ENCODE data around the gene SP140L.
A peak's percentile ranks its signal among the peaks of the same experiment; 100 is the strongest.
"Not testable (repeated sequence)": the region's sequence is repeated elsewhere in the genome, so short reads cannot be mapped to it uniquely, and the experiment has no call there.

Gene SP140L

GRCh38 chr2:230423851-230424458 lies 97.0 kb downstream of the SP140L start:
- DNase-seq, result peak; percentile 89

DNA sequence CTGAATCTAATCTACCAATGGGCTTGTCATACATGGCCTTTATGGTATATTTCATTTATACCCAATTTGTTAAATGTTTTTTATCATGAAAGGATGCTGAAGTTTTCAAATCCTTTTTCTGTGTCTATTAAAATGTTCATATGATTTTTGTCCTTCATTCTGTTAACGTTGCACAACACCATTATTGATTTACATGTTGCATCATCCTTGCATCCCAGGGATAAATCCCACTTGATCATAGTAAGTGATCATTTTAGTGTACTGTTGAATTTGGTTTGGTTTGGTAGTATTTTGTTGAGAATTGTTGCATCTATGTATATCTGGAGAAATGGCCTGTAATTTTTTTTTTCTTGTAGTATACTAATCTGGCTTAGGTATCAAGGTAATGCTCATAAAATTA lies 98.4 kb downstream of the SP140L start:
- no peak for DNase-seq

GRCh38 chr2:230429513-230429912 lies 102.5 kb downstream of the SP140L start:
- no peak for DNase-seq

- no peak for DNase-seq
Observed at GRCh38 chr2:230430957-230431910, 104.2 kb downstream of the SP140L start.

DNA sequence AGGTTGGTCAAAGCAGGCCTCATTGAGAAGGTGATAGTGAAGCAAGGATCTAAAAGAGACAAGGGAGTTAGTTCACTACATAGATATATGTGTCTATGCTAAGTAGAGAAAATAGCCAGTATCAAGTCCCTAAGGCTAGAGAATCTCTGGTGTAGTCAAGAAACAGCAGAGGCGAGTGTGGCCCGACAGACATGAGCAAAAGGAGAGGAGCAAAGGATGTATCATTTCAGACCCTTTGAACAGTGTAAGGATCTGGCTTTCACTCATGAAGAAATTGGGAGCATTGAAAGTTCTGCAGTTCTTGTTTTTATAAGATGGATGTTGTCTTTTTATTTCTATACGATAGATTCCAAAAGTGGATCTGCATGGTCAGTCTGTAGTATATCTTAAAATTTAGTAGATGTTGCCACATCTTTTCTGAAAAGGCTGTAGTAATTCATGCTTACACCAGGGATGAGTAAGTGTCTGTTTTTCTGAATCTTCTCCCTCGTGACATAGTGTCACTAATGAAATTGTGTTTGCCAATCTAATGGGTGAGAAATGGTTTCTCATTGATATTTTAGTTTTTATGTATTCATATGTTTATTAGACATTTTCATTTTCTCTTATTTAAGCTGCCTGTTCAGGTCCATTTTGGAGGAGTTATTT lies 107.8 kb downstream of the SP140L start:
- DNase-seq, result no peak

GRCh38 chr2:230435431-230435830 lies 108.4 kb downstream of the SP140L start:
- no peak for DNase-seq

DNA sequence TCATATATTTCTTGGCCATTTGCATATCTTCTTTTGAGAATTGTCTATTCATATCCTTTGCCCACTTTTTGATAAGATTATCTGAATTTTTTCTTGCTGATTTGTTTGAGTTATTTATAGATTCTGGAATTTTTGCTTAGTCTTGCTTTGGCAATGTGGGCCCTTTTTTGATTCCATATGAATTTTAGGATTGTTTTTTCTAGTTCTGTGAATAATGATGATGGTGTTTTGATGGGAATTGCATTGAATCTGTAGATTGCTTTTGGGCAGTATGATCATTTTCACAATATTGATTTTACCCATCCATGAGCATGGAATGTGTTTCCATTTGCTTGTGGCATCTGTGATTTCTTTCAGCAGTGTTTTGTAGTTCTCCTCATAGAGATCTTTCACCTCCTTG lies 112.1 kb downstream of the SP140L start:
- DNase-seq, result not testable (repeated sequence)

DNA sequence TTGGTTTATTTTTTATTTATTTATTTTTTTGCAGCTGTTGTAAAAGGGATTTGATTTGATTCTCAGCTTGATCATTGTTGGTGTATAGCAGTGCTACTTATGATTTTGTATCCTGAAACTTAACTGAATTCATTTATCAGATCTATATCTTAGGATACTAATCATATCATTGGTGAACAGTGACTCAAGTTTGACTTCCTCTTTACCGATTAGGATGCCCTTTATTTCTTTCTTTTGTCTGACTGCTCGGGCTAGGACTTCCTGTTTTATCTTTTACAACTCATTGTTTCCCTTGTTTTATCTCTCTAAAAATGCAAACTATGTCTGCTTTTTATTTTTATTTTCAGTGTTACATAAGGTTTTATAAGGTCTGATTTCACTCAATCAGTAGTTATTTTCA lies 112.6 kb downstream of the SP140L start:
- peak; percentile 21 for DNase-seq

- peak; percentile 32 for DNase-seq
Observed at GRCh38 chr2:230441227-230441897, 114.4 kb downstream of the SP140L start.

DNA sequence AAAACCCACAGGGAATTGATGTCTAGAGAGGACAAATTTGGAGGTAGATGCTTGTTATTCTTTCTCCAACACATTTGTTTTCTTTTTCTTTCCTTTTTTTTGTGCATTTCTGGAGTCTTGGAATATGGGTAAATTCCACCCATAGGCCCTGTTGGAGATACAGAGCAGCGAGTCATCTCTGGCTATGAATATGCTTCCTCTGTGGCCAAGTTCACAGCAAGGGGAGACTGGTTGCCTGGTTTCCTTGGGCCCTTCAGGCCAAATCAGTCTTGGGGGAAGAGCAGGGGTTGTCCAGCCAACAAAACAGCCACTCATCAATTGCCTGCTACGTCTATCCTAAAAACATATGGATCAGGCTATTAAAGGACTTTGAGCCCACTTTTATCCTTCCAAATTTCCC lies 116.5 kb downstream of the SP140L start:
- peak; percentile 73 for DNase-seq

DNA sequence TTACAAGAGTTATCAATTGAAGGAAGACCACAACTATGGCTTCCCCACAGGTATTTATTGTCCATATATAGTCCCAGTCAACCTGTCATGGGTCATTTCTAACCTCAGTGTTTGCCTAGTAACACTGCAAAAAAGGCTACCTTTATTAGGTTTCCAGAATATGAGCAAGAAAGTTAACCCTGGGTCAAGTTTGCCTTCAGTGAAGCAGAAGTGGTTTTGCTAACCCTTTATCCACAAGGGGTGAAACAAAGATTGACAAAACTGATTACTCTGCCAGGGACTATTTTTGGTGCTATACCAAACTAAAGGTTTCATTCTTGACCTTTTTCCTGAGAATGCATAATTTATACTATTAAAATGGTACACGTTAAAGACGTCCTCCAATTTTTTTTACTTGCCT lies 117.8 kb downstream of the SP140L start:
- DNase-seq, result no peak

- no peak for DNase-seq
Observed at GRCh38 chr2:230447036-230447435, 120.0 kb downstream of the SP140L start.

DNA sequence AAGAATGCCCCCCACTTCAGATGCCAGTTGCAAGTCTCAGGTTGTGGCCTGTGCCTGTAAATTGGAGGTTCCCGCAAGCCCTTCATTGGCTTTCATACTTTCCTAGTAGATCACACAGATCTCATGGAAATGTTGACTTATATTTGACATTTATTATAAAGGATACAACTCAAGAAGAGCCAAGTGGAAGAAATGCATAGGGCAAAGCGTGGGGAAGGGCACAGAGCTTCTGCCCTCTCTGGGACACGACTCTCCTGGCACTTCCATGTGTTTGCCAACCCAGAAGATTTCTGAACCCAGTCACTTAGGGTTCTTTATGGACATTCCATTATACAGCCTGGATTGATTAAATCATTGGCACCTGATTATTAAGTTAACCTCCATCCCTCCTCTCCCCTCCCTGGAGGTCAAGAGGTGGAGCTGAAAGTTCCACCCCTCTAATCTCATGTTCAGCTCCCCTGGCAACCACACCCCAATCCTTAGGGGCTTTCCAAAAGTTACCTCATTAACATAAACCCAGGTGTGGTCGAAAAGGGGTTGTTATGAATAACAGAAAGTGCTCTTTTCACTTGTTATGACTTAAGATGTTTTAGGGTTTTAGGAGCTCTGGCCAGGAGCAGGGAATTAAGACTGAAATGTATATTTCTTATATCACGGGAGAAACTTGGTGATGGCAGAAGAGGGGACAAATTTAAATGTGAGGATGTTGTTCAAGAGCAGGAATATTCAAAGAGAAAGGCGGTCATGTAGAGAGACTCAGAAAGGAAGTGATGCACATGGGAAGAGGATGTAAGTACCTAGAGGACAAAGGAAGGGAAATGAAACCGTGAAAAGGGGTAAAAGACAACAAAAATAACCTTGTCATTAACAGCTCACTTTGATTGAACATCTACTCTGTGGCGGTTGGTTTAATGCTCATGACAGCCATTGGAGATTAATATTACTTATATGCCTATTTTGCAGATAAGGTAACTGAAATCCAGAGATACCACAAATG lies 120.8 kb downstream of the SP140L start:
- no peak for DNase-seq

GRCh38 chr2:230449901-230450467 lies 123.0 kb downstream of the SP140L start:
- no peak for DNase-seq

GRCh38 chr2:230453006-230453405 lies 126.0 kb downstream of the SP140L start:
- DNase-seq, result no peak

All from NCI-H226 (cell line).